SK-N-MC (cell line): ENCODE measurements around the gene KCNN1.
"Not testable (repeated sequence)": the region's sequence is repeated elsewhere in the genome, so short reads cannot be mapped to it uniquely, and the experiment has no call there.

Experiments
- DNase-seq: peaks from one replicate; pipeline ENCODE4 v3.0.0-alpha.2; 2011; ENCODE audit warnings: low read depth, low spot score
- H3K27ac ChIP-seq: fragments of 200-600 bp; sonication (generic); 2 replicates; pipeline ENCODE4 v1.5.1; 2016; ENCODE audit warnings: mixed run types
- H3K36me3 ChIP-seq: fragments of 200-600 bp; sonication (generic); 2 replicates; pipeline ENCODE4 v1.6.1; 2017; ENCODE audit warnings: antibody characterized with exemption, low read length, mixed read lengths; ENCODE audit not compliant: insufficient read depth
- H3K4me3 ChIP-seq: fragments of 200-600 bp; sonication (generic); 2 replicates; pipeline ENCODE4 v1.5.1; 2016
- H3K9ac ChIP-seq: fragments of 200-600 bp; sonication (generic); 2 replicates; pipeline ENCODE4 v1.8.0; 2017; ENCODE audit warnings: mixed run types, mixed read lengths; ENCODE audit not compliant: insufficient read length
- H3K9me3 ChIP-seq: fragments of 200-600 bp; sonication (generic); 2 replicates; pipeline ENCODE4 v1.6.1; 2017; ENCODE audit warnings: low read depth, mild to moderate bottlenecking, antibody characterized with exemption, low read length, moderate library complexity, mixed read lengths
- EZH2 ChIP-seq: fragments of 200-600 bp; sonication (generic); IDR thresholded peaks from one replicate; pipeline ENCODE4 v1.6.1; 2017; ENCODE audit warnings: antibody characterized with exemption
- FOXP2 ChIP-seq: optimal IDR thresholded peaks from 2 replicates; pipeline ENCODE3; 2011; ENCODE audit warnings: mild to moderate bottlenecking, moderate library complexity; ENCODE audit not compliant: insufficient read depth; ENCODE audit errors: extremely low read length, control extremely low read depth
- POLR2AphosphoS5 ChIP-seq: IDR thresholded peaks from 2 replicates; pipeline ENCODE4 v1.6.1; 2012; ENCODE audit warnings: mild to moderate bottlenecking, low read depth, low read length, borderline replicate concordance

Gene KCNN1

DNA sequence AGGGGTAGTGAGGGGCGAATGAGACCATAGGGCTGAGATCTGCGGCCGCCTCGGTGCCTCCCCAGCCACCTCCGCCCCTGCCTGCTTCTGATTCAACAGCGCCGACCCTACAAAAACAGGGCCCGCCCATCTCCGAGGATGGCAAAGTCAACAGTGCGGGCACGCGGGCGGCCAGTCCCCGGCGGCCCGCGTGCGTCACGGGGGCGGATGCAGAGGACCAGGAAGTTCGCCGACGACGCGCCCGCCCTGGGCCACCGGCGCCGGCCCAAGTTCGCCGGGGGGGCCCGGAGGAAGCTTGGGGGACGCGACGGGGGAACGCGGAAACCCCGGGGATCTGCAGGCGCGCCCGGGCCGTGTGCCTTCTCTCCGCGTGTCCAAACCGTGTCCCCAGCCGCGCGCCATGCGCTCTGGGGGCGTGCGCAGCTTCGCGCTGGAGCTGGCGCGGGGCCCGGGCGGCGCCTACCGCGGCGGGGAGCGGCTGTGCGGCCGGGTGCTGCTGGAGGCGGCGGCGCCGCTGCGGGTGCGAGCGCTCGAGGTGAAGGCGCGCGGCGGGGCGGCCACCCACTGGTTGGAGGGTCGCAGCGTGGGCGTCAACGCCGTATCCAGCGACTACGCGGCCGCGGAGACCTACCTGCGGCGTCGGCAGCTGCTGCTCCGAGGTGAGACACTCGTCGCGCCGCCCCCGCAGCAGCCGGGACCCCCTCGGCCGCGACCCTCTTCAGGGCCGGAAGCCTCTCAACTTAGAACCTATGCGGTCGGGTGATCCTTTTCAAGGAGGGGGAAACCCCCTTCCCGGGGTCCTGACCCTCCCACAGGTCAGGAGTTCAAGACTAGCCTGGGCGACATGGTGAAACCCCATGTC is 34.2 kb downstream of the KCNN1 start:
- no peak for DNase-seq
- peak overlapping the region; percentile 78 for H3K9ac ChIP-seq
- H3K9me3 ChIP-seq, result no peaks in the 10 kb centered on the region
- TF ChIP-seq EZH2, result no peak
- TF ChIP-seq FOXP2, result no peak
- TF ChIP-seq POLR2AphosphoS5, result peak; percentile 51; the same call in 1 of the 2 replicates
- peaks cover 5% of the 10 kb centered on the region; the same call in 1 of the 2 replicates for H3K36me3 ChIP-seq
- H3K27ac ChIP-seq, result peak overlapping the region; percentile 57; the same call in 1 of the 2 replicates
- H3K4me3 ChIP-seq, result peak overlapping the region; percentile 89

DNA sequence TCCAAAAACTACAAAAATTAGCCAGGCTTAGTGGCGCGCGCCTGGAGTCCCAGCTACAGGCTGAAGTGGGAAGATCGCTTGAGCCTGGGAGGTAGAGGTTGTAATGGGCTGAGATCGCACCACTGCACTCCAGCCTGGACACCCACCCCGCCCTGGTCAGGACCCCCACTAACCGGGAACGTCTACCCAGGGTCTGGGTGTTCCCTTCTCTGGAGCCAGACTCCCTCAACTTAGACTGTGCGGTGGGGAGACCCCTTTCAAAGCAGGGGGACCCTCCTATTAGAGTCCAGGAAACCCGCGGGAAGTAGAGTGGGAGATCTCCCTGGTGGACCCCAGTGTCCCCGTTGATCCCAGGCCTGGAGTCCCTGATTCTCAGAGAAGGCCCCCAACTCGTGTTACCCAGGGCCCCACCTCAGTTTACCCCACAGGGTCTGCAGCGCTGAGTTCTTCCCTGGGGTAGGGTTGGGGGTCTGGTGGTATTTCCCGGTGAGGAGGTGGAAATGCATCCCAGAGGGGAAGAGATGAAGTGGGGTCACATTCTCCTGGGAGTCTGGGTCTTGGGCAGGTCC is 35.0 kb downstream of the KCNN1 start:
- TF ChIP-seq FOXP2 (no peak), POLR2AphosphoS5 (no peak), EZH2 (no peak)
- peaks cover 5% of the 10 kb centered on the region; the same call in 1 of the 2 replicates for H3K36me3 ChIP-seq
- no peak for DNase-seq
- H3K9me3 ChIP-seq, result no peaks in the 10 kb centered on the region
- H3K9ac ChIP-seq, result peak overlapping the region; percentile 78
- no peak overlapping the region for H3K27ac ChIP-seq
- H3K4me3 ChIP-seq, result peak overlapping the region; percentile 89

DNA sequence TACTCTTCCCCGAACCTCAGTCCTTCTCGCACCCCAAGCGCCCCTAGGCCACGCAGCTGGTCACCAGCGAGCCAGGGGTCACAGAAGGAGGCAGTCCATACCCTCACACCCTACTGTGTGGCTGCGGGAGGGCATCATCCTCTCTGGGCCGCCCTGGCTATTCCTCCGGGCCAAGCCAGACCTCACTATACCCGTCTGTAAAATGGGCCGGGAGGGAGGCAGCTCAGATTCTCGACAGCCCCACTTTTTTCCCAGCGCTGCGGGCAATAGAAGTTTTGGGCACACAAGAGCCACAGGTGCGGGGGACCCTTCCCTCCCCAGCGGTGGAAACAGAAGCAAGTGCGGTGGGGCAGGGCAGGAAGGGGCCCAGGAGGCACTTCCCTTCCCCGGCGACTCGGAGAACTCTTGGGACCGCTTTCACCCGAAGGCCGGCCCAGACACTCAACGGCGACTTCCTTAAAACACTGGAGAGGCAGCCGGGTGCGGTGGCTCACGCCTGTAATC is 35.5 kb downstream of the KCNN1 start:
- no peak for DNase-seq
- H3K9me3 ChIP-seq, result no peaks in the 10 kb centered on the region
- 0 out of 2 replicates have a peak overlapping the region, but pooled peaks have one; percentile 89 for H3K4me3 ChIP-seq
- H3K27ac ChIP-seq, result no peak overlapping the region
- TF ChIP-seq FOXP2, result no peak
- no peak for TF ChIP-seq EZH2
- no peak for TF ChIP-seq POLR2AphosphoS5
- H3K36me3 ChIP-seq, result peaks cover 5% of the 10 kb centered on the region; the same call in 1 of the 2 replicates
- no peak overlapping the region for H3K9ac ChIP-seq

DNA sequence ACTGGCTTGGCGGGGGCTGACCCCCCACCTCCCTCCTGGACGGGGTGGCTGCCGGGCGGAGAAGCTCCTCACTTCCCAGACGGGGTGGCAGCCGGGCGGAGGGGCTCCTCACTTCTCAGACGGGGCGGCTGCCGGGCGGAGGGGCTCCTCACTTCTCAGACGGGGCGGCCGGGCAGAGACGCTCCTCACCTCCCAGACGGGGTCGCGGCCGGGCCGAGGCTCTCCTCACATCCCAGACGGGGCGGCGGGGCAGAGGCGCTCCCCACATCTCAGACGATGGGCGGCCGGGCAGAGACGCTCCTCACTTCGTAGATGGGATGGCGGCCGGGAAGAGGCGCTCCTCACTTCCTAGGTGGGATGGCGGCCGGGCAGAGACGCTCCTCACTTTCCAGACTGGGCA is 38.8 kb downstream of the KCNN1 start:
- not testable (repeated sequence) for H3K9me3 ChIP-seq, H3K4me3 ChIP-seq, H3K9ac ChIP-seq, H3K36me3 ChIP-seq, DNase-seq, H3K27ac ChIP-seq

DNA sequence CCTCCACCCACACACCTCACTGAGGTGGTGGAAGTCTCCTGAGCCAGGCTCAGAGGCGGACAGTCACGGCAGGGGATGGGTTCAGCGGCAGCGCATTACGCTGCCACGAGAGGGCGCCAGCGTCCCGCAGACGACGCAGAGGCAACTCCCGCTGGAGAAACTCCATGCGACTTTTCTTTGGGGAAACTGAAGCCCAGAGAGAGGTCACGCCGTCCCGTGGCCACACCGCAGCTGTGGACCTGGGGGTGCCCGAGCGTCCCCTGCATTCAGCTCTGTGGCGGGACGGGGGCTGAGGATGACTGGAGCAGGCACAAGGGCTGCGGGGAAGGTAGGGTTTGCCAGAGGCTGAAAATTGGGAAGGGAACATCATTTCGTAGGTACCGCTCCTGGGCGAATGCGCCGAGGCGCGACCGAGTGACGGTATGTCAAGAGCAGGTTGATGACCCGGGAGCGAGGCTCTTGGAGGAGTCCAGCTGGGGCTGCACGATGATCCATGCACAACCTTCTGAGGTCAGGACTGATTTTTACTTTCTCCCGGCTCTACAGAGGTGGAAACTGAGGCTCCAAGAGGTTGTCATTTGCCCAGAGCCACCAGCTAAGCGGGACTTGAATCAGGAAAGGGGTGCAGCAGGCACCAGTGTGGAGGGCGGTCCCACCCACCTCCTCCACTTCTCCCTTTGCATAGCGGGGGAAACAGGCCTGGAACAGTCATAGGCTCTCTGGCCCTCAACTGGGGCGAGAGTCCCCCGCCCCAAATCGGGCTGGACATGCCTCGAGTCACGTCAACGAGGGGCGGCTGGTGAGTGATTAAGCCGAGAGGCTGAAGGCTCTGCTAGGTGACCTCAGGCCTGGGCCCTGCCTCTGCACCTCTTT is 40.4 kb downstream of the KCNN1 start:
- no peaks in the 10 kb centered on the region for H3K36me3 ChIP-seq
- TF ChIP-seq FOXP2, result no peak
- TF ChIP-seq EZH2, result no peak
- TF ChIP-seq POLR2AphosphoS5, result no peak
- peak overlapping the region; percentile 77 for H3K4me3 ChIP-seq
- H3K27ac ChIP-seq, result no peak overlapping the region
- no peak overlapping the region for H3K9ac ChIP-seq
- no peak for DNase-seq
- H3K9me3 ChIP-seq, result no peaks in the 10 kb centered on the region

DNA sequence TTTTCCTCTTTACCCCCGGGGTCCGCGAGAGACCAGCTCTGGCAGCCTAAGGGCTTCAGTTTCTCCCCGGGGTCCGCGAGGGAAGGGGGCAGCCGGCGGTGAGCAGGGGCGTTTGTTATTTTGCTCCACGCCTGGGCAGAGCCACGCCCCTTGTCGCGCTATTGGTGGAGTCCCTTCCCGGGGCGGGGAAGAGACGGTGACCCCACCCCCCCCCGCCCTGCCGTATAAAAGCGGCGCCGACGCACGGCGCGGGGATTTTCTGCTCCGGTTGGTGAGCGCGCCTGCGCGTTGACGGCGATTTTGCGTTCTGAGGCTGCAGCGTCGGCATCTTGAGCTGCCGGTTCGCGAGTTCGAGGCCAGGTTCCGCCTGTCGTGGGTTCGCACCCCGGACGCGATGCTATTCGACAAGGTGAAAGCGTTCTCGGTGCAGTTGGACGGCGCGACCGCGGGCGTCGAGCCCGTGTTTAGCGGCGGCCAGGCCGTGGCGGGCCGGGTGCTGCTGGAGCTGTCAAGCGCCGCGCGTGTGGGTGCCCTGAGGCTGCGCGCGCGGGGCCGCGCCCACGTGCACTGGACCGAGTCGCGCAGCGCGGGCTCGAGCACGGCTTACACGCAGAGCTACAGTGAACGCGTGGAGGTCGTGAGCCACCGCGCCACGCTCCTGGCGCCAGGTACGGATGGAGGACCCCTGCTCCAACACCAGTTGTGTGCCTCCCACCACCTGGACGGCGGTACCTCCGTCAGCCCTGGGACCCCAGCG is 41.2 kb downstream of the KCNN1 start, which contains the start of gene ARRDC2:
Gene ARRDC2 (plus strand): TSS at position 254 of the 757 bp plus-strand sequence. CDS start 141 bp downstream, at position 395.
- peak; percentile 39 for DNase-seq
- Histone ChIP-seq H3K27ac (no peak within 1 kb of the TSS), H3K4me3 (peak within 1 kb of the TSS; percentile 77), H3K9ac (no peak within 1 kb of the TSS), H3K9me3 (no peaks in the 10 kb centered on the region), H3K36me3 (peaks cover 1% of the 10 kb centered on the region; the same call in 1 of the 2 replicates)
- TF ChIP-seq EZH2 (no peak), FOXP2 (peak; percentile 25), POLR2AphosphoS5 (peak; percentile 61; the same call in 1 of the 2 replicates)

DNA sequence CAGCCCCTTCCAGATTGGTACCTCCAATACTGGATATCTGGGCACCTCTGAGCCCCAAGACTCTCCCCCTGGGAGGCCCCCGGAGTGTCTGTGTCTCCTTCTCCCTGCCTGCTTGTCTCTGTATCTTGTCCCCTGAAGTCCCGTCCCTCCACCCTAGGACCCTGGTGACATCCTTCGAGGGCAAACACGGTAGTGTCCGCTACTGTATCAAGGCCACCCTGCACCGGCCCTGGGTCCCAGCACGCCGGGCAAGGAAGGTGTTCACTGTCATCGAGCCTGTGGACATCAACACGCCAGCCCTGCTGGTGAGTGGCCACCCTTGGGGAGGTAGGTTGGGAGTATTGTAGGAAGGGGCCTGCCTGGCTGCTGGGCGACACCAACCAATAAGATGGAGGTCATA is 41.9 kb downstream of the KCNN1 start:
- H3K9ac ChIP-seq, result no peak overlapping the region
- DNase-seq, result no peak
- H3K4me3 ChIP-seq, result no peak overlapping the region
- peaks cover 3% of the 10 kb centered on the region; the same call in 1 of the 2 replicates for H3K36me3 ChIP-seq
- H3K27ac ChIP-seq, result no peak overlapping the region
- H3K9me3 ChIP-seq, result no peaks in the 10 kb centered on the region
- TF ChIP-seq POLR2AphosphoS5 (no peak), FOXP2 (no peak), EZH2 (no peak)
